ENCODE measurements around the gene EDNRA. TPM values are rescaled to one million over a fixed set of nuclear protein-coding genes. Genes with fewer than 3 reads are reported as not detected.

EDNRA gene
- total and polyA plus RNA-seq, 2 of the 8 experiments (the other 6 are each of a cell fraction or from before 2014, with no cell fraction given), result 1.7 to 3.3 TPM

- Histone ChIP-seq H3K4me3 (ENCODE audit: extremely low read depth in 1 of 4, insufficient read depth in 2 of 4, low read depth in 3 of 4, low read length in 4 of 4) (no peak overlapping the region), H3K4me1 (replicated peaks in 1 of 4; ENCODE audit: control insufficient read depth in 3 of 4, insufficient read depth in 4 of 4, low read length in 3 of 4) (no peaks in the 10 kb centered on the region), H4K8ac (ENCODE audit: extremely low read depth, insufficient read depth, low read length) (no peak overlapping the region), H3K9me3 (ENCODE audit: insufficient read depth in 2 of 2, low read depth in 1 of 2, low read length in 1 of 2) (peaks cover 3 to 4% of the 10 kb centered on the region in 2 experiments; a peak in 2 of 4 replicates), H3K4me2 (ENCODE audit: insufficient read depth in 1 of 2, low read depth in 2 of 2, low read length in 2 of 2) (no peak overlapping the region), H3K14ac (ENCODE audit: insufficient read length) (no peak overlapping the region), H3K79me2 (ENCODE audit: control insufficient read depth in 1 of 2, insufficient read depth in 2 of 2, low read length in 2 of 2) (no peaks in the 10 kb centered on the region), H2BK120ac (replicated peaks; ENCODE audit: low read depth, low read length) (no peak overlapping the region), H3K18ac (ENCODE audit: extremely low read depth, low read length) (no peak overlapping the region), H2BK5ac (ENCODE audit: low read depth, low read length) (no peak overlapping the region), H3K23ac (ENCODE audit: insufficient read length) (no peak overlapping the region), H2BK12ac (ENCODE audit: low read depth, low read length) (no peak overlapping the region), H2BK20ac (ENCODE audit: low read length) (no peak overlapping the region), H3K4ac (replicated peaks; ENCODE audit: insufficient read length, low read depth, low read length) (no peak overlapping the region), H4K20me1 (replicated peaks in 1 of 2; ENCODE audit: control insufficient read depth in 1 of 2, insufficient read depth in 2 of 2, low read length in 2 of 2) (no peaks in the 10 kb centered on the region), H3K56ac (replicated peaks; ENCODE audit: insufficient read length, low read depth, low read length) (no peak overlapping the region), H4K5ac (ENCODE audit: insufficient read length, low read depth, low read length) (no peak overlapping the region), H3K27ac (ENCODE audit: low read depth, low read length) (no peak overlapping the region), H2BK15ac (ENCODE audit: low read length) (no peak overlapping the region), H3K79me1 (ENCODE audit: low read depth, low read length) (no peaks in the 10 kb centered on the region), H3K36me3 (ENCODE audit: control insufficient read depth in 2 of 4, insufficient read depth in 4 of 4, low read length in 3 of 4) (no peaks in the 10 kb centered on the region), H2AK5ac (ENCODE audit: low read depth, low read length) (no peak overlapping the region; the same call in 1 of the 2 replicates), H3K27me3 (replicated peaks in 1 of 4; ENCODE audit: control insufficient read depth in 3 of 4, extremely low read depth in 1 of 4, insufficient read depth in 3 of 4, low read length in 3 of 4) (no peaks in the 10 kb centered on the region), H4K91ac (replicated peaks; ENCODE audit: insufficient read length, low read length) (no peak overlapping the region), H3K23me2 (ENCODE audit: low read depth, low read length) (no peaks in the 10 kb centered on the region; the same call in 1 of the 2 replicates), H2AFZ (ENCODE audit: low read length) (no peak overlapping the region), H3K9ac (replicated peaks in 1 of 4; ENCODE audit: extremely low read depth in 1 of 4, low read depth in 3 of 4, low read length in 3 of 4) (no peak overlapping the region)
- POLR2A ChIA-PET (ENCODE audit: partially characterized antibody), result no interaction called here
- no peak for TF ChIP-seq YY1 (IDR thresholded peaks at IDR 0.05; ENCODE audit: low read depth, low read length)
- WGBS, 2 experiments (ENCODE audit: extremely low coverage in 1 of 2, insufficient coverage in 1 of 2, insufficient read length in 1 of 2, insufficient replicate concordance in 2 of 2, low coverage in 1 of 2, low lambda C conversion rate in 2 of 2, missing lambda C conversion rate in 1 of 2), result 90% methylated on average over 1 of the region's 1 CpG; no CpG with 5 or more reads in 1 of the 2 experiments
- DNase-seq (ENCODE audit: low read depth in 1 of 2, low spot score in 2 of 2), result peak in 1 of 2 experiments; percentile 1
- no peak for FAIRE-seq
- CTCF ChIA-PET (ENCODE audit: partially characterized antibody), result interaction anchor here (0.6 to 1.4 kb wide), 4 partner anchors 9 to 283 kb away, joined by 3 to 5 read pairs (median 4); no protein-coding TSS in a partner anchor
Observed at GRCh38 chr4:147583876-147584275, 103.0 kb downstream of the EDNRA start.

All from H1 (cell line).